ENCODE measurements around the gene INHBE.
A peak's percentile ranks its signal among the peaks of the same experiment; 100 is the strongest.
"Not testable (repeated sequence)": the region's sequence is repeated elsewhere in the genome, so short reads cannot be mapped to it uniquely, and the experiment has no call there.

The INHBE gene

GRCh38 chr12:57441846-57442427 lies 13.2 kb upstream of the INHBE start:
- no peak for DNase-seq

- not testable (repeated sequence) for DNase-seq
Observed at GRCh38 chr12:57444337-57444736, 10.8 kb upstream of the INHBE start.

GRCh38 chr12:57444744-57445143 lies 10.4 kb upstream of the INHBE start:
- DNase-seq = no peak

- DNase-seq = no peak
Observed at GRCh38 chr12:57446292-57446960, 8.7 kb upstream of the INHBE start.

- no peak for DNase-seq
Observed at GRCh38 chr12:57448669-57449068, 6.4 kb upstream of the INHBE start.

GRCh38 chr12:57449375-57449774 lies 5.7 kb upstream of the INHBE start:
- no peak for DNase-seq

GRCh38 chr12:57450057-57450456 lies 5.0 kb upstream of the INHBE start:
- DNase-seq = no peak

- no peak for DNase-seq
Observed at GRCh38 chr12:57451233-57451778, 3.8 kb upstream of the INHBE start.

GRCh38 chr12:57452181-57452936 lies 2.7 kb upstream of the INHBE start:
- no peak for DNase-seq

- DNase-seq = peak; percentile 17
Observed at GRCh38 chr12:57452937-57453509, 2.1 kb upstream of the INHBE start.

- DNase-seq = no peak
Observed at GRCh38 chr12:57454213-57454565, 918 bp upstream of the INHBE start.

- no peak for DNase-seq
Observed at GRCh38 chr12:57455374-57456144, 452 bp downstream of the INHBE start.

- DNase-seq = peak; percentile 30
Observed at GRCh38 chr12:57456145-57456700, 1.1 kb downstream of the INHBE start.

- DNase-seq = no peak
Observed at GRCh38 chr12:57456737-57457490, 1.8 kb downstream of the INHBE start.

- no peak for DNase-seq
Observed at GRCh38 chr12:57458665-57459054, 3.6 kb downstream of the INHBE start.

- peak; percentile 93 for DNase-seq
Observed at GRCh38 chr12:57459055-57459749, 4.1 kb downstream of the INHBE start.

GRCh38 chr12:57459750-57460467 lies 4.8 kb downstream of the INHBE start, which contains the start of gene GLI1:
Gene GLI1 (plus strand): TSS chr12:57459785. CDS start chr12:57463692, 3,907 bp downstream.
- no peak for DNase-seq

GRCh38 chr12:57460468-57460784 lies 5.3 kb downstream of the INHBE start:
- no peak for DNase-seq

GRCh38 chr12:57460841-57461275 lies 5.8 kb downstream of the INHBE start:
- no peak for DNase-seq

GRCh38 chr12:57461276-57461916 lies 6.3 kb downstream of the INHBE start:
- peak; percentile 14 for DNase-seq

All from stimulated activated naive CD4-positive, alpha-beta T cell treated with Interleukin-2 at 50 U/mL for 16 hours (primary cell).